ENCODE measurements around the gene RUFY2.
A peak's percentile ranks its signal among the peaks of the same experiment; 100 is the strongest.

Gene RUFY2

DNA sequence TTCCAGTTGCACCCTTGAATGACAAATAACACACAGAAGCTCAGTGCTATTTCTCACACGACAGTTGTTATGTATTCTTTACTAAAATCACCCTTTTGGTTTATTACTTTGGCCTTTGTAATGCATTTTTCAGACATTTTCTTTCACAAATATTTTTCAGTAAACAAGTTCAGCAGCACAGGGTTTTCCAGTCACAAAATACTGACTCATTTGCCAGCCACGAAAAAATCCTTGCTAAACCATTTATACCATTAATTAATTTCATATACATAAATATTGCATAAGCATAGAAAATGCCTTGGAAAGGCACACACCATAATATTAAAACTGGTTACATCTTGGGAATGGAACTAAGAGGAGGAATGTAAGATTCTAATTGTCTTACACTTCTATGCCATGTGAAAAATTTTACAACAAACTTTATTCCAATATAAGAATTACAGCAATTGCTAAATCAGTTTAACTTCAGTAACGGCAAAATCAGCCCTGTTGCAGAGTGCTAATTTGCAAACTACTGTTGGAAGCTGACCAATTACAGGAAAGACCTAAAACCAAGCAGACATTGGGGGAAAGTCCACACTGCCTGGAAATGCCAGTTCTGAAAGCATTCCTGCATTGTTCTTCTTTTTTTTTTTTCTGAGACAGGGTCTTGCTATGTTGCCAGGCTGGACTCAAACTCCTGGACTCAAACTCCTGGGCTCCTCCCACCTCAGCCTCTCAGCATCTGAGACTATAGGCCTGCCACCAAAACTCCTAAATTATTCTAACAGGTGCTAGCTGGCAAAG lies 42.8 kb downstream of the RUFY2 start:
- DNase-seq (ENCODE audit: low read depth in 2 of 2), result no peak

DNA sequence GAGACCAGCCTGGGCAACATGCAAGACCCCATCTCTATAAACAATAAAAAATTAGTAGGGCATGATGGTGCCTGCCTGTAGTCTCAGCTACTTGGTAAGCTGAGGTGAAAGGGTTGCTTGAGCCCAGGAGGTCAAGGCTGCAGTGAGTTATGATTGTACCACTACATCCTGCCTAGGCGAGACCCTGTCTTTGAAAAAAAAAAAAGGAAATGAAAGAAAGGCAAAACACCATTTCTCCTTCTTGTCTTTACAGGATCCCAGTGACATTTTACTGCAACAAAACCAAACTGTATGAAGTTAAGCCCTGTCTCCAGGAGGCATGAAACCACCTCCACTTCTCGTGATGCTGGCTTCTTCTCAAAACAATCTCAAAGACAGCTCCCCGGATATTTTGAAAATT lies 44.5 kb downstream of the RUFY2 start:
- no peak for DNase-seq (ENCODE audit: low read depth in 2 of 2)

GRCh38 chr10:68359189-68359588 lies 47.9 kb downstream of the RUFY2 start:
- DNase-seq (ENCODE audit: low read depth in 2 of 2), result no peak

DNA sequence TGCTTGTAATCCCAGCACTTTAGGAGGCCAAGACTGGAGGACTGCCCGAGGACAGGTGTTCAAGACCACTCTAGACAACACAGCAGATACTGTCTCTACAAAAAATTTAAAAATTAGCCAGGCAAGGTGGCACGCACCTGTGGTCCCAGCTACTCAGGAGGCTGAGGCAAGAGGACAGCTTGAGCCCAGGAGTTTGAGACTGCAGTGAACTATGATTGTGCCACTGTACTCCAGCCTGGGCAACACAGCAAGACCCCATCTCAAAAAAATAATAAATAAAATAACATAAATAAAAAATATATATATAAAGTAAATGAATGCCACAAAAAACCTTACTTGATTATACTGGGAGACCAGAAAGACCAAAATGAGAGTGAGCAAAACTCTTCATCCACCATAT lies 53.5 kb downstream of the RUFY2 start:
- no peak for DNase-seq (ENCODE audit: low read depth in 2 of 2)

- DNase-seq (ENCODE audit: low read depth in 2 of 2), result peak in 1 of 2 donors; percentile 30
These were observed 58.8 kb downstream of the RUFY2 start for GRCh38 chr10:68348265-68348741.

- no peak for DNase-seq (ENCODE audit: low read depth in 2 of 2)
These were observed 60.3 kb downstream of the RUFY2 start for GRCh38 chr10:68346774-68347173.

DNA sequence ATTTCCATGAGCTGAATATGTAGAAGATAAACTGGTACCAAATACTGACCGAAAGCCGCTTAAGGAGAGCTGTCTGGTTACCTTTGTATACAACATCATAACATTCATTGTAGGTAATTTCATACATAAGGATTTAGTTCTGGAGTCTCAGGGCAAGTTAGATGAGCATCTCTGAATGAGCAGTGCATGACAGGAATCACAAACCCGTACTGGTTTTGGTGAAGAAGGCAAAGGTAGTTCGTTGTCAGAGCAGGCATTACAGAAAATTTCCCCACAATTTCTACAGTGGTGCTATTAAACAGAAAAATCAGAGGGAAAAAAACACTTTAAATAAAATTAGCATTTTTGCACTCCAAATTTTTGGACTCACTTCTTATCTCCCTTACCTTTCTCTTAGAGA lies 61.5 kb downstream of the RUFY2 start:
- no peak for DNase-seq (ENCODE audit: low read depth in 2 of 2)

DNA sequence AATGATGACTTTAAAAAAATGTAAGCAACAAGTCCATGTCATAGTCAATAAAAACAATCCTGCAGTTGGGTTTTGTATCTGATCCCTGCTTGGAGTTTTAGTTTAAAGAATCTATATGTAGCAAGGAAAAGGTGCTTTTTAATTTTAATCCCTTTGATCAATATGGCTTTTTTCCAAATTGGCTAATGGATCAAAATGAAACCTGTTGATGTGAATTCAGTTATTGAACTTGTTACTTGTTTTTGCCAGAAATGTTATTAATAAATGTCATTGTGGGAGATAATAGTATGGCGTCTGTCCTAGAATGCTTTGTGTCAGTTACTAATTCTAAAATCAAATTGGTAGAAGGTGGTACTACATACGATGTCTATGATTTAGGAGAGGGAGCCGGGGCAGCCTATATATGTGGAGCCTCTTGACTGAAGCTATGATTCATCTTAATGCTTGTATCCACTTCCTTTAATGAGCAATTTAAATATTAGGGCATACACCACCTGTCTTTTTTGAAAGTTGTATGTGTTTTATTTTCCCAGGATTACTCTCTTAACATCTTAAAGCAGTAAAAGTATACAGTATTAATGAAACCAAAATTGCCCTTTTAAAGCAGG lies 64.1 kb downstream of the RUFY2 start:
- no peak for DNase-seq (ENCODE audit: low read depth in 2 of 2)

GRCh38 chr10:68340358-68341080 lies 66.6 kb downstream of the RUFY2 start:
- DNase-seq (ENCODE audit: low read depth in 2 of 2), result no peak

DNA sequence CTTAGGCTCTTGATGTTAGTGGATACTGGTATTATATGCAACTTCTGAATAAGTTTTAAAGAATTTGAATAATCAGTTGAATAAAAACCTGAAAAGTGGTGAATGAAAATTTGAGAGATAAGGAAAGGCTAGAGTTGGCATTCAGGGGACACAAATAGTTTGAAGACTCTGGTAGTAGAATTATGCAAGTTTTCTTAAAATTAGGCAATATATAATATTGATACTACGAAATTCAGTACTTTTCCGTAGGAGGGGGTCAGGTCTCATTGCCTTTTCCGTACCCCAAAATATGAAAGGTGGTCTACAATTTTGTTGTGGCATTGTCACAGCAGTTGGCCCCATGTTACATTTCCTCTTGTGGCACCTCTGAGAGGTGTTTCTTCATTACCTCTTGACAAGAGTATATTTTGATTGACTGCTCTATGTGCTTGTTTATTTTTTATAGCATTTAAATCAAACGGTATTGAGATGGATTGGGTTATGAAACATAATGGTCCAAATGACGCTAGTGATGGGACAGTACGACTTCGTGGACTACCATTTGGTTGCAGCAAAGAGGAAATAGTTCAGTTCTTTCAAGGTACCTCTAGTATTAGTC lies 70.2 kb downstream of the RUFY2 start:
- DNase-seq (ENCODE audit: low read depth in 2 of 2), result no peak

- no peak for DNase-seq (ENCODE audit: low read depth in 2 of 2)
These were observed 72.2 kb downstream of the RUFY2 start for GRCh38 chr10:68334672-68335467.

GRCh38 chr10:68333440-68334431 lies 73.3 kb downstream of the RUFY2 start:
- DNase-seq (ENCODE audit: low read depth in 2 of 2), result no peak

GRCh38 chr10:68333058-68333395 lies 74.0 kb downstream of the RUFY2 start:
- DNase-seq (ENCODE audit: low read depth in 2 of 2), result no peak

DNA sequence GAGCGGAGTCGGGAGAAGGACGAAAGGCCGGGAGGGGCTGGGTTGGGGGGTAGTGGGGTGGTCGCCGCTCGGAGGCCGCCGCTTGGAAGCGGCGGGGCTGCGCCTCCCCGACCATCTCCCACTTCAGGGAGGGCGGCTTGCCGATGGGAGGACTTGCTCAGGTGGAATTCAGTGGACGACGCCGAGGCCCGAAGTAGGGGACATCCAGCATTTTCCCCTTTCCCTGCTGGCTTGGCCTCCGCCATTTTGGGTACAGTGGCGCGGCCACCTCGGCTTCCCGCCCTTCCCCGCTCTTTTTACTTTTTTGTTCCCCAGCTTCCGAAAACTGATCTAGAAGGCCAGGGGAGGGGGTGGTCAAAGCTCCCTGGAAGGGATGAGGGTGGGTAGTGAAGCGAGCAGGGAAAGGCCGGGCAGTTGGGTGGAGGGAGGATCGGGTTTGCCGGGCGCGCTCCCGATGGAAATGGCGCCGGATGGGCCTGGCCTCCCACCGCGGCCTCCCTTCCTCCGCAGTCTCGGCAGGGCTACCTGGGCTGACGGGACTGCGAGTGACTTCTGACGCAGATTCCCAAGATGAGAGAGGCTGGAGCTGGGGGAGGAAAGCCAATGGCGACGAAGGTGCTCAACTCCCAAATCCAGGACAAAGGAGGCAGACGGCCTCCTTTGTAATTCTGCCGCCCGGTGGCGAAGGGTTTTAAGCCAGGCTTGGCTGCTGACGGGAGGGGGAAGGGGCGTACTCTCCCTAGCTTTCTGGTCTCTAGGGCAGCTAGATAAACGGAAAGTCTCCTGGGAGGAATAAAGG lies 74.6 kb downstream of the RUFY2 start, which contains the start of gene PBLD:
Gene PBLD, minus strand, starts transcription at position 670 of the 799 bp plus-strand sequence. CDS start 26,084 bp downstream, outside the sequence.
- DNase-seq (ENCODE audit: low read depth in 2 of 2), result peak; percentile 32 to 48

DNA sequence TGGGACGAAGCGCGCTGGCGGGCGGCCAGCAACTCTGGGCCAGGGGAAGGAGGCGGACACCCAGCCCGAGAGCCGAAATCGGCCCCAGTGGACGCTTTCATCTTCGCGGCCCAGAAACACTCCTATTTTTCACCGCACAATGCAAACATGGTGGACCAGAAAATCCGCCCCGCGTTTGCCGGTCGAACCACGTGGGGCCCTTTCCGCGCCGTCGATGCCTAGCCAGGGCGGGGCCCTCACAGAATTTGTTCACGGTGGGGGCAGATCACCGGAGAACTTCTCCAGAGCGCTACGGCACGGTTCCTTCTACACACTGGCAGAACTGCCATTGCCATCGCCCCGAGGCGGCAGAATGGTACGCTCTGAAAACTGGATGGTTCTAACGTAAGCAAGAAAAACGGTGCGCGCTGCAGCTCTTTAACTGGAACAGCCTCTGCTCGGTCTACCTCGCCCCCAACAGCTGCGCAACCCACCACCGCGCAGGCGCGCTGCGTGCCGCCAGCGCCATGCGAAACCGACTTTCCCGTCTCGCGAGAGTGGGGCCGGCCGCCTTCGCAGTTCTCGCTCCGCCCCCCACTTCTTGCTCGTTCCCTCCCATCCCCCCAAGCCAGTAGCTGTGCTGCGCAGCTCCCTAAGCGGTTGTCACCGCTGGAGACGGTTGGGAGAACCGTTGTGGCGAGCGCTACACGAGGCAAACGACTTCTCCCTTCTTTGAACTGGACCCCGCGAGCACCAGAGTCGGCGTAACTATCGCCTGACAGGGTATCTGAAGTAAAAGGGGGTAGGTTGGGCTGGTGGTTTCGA lies 75.4 kb downstream of the RUFY2 start, which contains the start of gene HNRNPH3:
Gene HNRNPH3, plus strand, starts transcription at position 610 of the 804 bp plus-strand sequence. CDS start 5,158 bp downstream, outside the sequence.
- peak; percentile 96 to 99 for DNase-seq (ENCODE audit: low read depth in 2 of 2)

DNA sequence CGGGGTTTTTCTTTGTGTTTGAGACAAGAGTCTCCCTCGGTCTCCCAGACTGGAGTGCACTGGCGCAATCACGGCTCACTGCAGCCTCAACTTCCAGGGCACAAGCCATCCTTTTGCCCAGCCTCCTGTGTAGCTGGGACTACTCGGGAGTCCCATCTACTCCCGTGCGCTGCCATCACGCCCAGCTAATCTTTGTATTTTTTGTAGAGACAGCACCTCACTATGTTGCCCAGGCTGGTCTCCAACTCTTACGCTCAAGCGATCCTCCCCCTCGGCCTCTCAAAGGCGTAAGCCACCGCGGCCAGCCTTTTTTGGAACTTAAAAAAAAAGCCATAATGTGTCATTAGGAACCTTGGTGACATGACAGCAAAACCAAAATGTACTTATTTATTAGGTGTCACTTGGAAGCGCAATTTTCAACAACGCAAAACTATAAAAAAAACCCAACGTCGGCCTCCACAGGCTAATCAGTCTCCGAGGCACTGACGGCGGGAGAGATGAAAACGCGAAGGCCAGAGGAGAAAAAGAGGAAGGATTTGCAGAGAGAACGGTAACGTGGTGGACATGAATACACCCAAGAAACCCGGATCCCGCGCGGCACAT lies 76.1 kb downstream of the RUFY2 start:
- DNase-seq (ENCODE audit: low read depth in 2 of 2), result peak in 1 of 2 donors; percentile 5

DNA sequence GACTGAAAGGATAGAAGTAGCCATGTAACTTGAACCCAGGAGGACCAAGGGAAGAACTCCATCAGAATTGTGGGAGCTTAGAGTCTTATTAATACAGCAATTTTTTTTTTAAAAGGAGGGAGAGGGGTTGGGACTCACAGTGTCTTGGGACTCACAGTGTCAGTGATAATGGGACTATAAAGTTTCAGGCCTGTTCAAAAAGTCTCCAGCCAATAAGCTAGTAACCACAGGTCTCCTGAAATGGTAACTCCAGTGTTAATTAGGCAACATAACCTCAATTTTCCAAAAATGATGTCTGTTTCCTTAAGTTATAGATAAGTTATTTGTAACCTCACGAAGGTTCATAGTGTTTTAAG lies 77.6 kb downstream of the RUFY2 start:
- no peak for DNase-seq (ENCODE audit: low read depth in 2 of 2)

Data from stimulated activated CD4-positive, alpha-beta T cell treated with anti-CD3 and anti-CD28 coated beads, Interleukin-1b, Interleukin-23, amount 100 ng/mL, for 4 hours (primary cell).